ENCODE measurements around the gene PRPF40A. TPM values are rescaled to one million over a fixed set of nuclear protein-coding genes. Genes with fewer than 3 reads are reported as not detected.

Gene PRPF40A
- total and polyA plus RNA-seq, 9 of the 15 experiments (the other 6 are each of a cell fraction or from before 2014, with no cell fraction given) = 168 to 304 (median 264) TPM

DNA sequence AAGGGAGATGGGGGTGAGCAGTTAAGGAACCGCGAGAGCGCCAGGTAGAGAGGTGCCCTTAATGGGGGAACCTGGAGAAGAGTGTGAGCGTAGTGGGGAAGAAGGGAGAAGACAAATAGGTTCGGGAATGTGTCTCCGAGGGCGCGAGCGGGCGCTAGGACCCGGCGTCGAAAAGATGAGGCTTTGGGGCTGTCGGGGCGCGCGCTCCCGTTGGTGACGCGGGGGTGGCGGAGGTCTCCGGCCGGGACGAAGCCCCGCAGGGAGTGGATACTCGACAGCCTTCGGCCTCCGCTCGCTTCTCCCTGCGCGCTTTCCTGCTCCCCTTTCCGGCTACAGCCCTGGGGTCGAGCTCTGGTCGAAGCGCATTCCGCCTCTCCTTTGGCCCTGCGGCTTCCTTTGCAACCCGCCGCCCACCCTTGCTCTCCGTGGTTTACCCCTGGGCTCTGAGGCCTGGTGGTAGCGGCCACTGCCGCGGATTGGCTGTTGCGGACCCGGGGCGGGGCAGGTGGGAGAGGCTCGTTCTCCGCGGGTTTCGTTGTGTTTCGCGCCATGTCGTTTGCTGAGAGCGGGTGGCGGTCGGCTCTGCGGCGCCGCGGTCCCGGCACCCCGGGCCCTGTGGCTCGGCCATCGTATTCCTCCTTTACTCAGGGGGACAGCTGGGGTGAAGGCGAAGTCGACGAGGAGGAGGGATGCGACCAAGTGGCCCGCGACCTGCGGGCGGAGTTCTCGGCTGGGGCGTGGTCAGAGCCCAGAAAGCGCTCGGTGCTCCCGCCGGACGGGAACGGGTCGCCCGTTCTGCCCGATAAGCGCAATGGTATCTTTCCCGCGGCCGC is 1.0 kb upstream of the PRPF40A start, which contains the start of gene ARL6IP6 (continued):
- TF ChIP-seq PRMT5 (CRISPR knock-in tag; IDR thresholded peaks at IDR 0.05) (0 out of 2 replicates have a peak, but pooled peaks have one; percentile 71), TAL1 (IDR thresholded peaks at IDR 0.05) (peak; percentile 32; the same call in 1 of the 2 replicates), TAF15 (IDR thresholded peaks at IDR 0.05; ENCODE audit: low read depth, low read length) (no peak), ASH1L (IDR thresholded peaks at IDR 0.05; ENCODE audit: borderline replicate concordance, low read depth, partially characterized antibody) (peak; percentile 88), KLF16 (IDR thresholded peaks at IDR 0.05) (0 out of 2 replicates have a peak, but pooled peaks have one; percentile 11), ZKSCAN3 (CRISPR knock-in tag; IDR thresholded peaks at IDR 0.05) (no peak), RFX5 (IDR thresholded peaks at IDR 0.05; ENCODE audit: low read depth, low read length) (no peak), EP400 (IDR thresholded peaks at IDR 0.05) (peak; percentile 91), ZC3H11A (IDR thresholded peaks at IDR 0.05; ENCODE audit: low read depth, low read length) (no peak; the same call in 1 of the 2 replicates), SP1 (CRISPR knock-in tag; IDR thresholded peaks at IDR 0.05) (peak; percentile 90)
- TF ChIP-seq, protein P1, sequence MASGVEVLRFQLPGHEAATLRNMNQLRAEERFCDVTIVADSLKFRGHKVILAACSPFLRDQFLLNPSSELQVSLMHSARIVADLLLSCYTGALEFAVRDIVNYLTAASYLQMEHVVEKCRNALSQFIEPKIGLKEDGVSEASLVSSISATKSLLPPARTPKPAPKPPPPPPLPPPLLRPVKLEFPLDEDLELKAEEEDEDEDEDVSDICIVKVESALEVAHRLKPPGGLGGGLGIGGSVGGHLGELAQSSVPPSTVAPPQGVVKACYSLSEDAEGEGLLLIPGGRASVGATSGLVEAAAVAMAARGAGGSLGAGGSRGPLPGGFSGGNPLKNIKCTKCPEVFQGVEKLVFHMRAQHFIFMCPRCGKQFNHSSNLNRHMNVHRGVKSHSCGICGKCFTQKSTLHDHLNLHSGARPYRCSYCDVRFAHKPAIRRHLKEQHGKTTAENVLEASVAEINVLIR (CRISPR knock-in tag; IDR thresholded peaks at IDR 0.05) = peak; percentile 73
- TF ChIP-seq, protein P2, sequence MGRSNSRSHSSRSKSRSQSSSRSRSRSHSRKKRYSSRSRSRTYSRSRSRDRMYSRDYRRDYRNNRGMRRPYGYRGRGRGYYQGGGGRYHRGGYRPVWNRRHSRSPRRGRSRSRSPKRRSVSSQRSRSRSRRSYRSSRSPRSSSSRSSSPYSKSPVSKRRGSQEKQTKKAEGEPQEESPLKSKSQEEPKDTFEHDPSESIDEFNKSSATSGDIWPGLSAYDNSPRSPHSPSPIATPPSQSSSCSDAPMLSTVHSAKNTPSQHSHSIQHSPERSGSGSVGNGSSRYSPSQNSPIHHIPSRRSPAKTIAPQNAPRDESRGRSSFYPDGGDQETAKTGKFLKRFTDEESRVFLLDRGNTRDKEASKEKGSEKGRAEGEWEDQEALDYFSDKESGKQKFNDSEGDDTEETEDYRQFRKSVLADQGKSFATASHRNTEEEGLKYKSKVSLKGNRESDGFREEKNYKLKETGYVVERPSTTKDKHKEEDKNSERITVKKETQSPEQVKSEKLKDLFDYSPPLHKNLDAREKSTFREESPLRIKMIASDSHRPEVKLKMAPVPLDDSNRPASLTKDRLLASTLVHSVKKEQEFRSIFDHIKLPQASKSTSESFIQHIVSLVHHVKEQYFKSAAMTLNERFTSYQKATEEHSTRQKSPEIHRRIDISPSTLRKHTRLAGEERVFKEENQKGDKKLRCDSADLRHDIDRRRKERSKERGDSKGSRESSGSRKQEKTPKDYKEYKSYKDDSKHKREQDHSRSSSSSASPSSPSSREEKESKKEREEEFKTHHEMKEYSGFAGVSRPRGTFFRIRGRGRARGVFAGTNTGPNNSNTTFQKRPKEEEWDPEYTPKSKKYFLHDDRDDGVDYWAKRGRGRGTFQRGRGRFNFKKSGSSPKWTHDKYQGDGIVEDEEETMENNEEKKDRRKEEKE (IDR thresholded peaks at IDR 0.05; ENCODE audit: borderline replicate concordance in 1 of 2, control insufficient read depth in 1 of 2, low read depth in 2 of 2, low read length in 1 of 2) = peak in 1 of 2 experiments; percentile 96; a peak in 2 of 4 replicates
- TF ChIP-seq, protein P3, sequence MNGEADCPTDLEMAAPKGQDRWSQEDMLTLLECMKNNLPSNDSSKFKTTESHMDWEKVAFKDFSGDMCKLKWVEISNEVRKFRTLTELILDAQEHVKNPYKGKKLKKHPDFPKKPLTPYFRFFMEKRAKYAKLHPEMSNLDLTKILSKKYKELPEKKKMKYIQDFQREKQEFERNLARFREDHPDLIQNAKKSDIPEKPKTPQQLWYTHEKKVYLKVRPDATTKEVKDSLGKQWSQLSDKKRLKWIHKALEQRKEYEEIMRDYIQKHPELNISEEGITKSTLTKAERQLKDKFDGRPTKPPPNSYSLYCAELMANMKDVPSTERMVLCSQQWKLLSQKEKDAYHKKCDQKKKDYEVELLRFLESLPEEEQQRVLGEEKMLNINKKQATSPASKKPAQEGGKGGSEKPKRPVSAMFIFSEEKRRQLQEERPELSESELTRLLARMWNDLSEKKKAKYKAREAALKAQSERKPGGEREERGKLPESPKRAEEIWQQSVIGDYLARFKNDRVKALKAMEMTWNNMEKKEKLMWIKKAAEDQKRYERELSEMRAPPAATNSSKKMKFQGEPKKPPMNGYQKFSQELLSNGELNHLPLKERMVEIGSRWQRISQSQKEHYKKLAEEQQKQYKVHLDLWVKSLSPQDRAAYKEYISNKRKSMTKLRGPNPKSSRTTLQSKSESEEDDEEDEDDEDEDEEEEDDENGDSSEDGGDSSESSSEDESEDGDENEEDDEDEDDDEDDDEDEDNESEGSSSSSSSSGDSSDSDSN (IDR thresholded peaks at IDR 0.05; ENCODE audit: borderline replicate concordance in 1 of 2, low read depth in 2 of 2, low read length in 2 of 2) = peak; percentile 80 to 95; a peak in 2 of 4 replicates
- TF ChIP-seq, protein P4, sequence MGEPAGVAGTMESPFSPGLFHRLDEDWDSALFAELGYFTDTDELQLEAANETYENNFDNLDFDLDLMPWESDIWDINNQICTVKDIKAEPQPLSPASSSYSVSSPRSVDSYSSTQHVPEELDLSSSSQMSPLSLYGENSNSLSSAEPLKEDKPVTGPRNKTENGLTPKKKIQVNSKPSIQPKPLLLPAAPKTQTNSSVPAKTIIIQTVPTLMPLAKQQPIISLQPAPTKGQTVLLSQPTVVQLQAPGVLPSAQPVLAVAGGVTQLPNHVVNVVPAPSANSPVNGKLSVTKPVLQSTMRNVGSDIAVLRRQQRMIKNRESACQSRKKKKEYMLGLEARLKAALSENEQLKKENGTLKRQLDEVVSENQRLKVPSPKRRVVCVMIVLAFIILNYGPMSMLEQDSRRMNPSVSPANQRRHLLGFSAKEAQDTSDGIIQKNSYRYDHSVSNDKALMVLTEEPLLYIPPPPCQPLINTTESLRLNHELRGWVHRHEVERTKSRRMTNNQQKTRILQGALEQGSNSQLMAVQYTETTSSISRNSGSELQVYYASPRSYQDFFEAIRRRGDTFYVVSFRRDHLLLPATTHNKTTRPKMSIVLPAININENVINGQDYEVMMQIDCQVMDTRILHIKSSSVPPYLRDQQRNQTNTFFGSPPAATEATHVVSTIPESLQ (CRISPR knock-in tag; IDR thresholded peaks at IDR 0.05) = peak; percentile 87; the same call in 1 of the 2 replicates
- TF ChIP-seq, protein P5, sequence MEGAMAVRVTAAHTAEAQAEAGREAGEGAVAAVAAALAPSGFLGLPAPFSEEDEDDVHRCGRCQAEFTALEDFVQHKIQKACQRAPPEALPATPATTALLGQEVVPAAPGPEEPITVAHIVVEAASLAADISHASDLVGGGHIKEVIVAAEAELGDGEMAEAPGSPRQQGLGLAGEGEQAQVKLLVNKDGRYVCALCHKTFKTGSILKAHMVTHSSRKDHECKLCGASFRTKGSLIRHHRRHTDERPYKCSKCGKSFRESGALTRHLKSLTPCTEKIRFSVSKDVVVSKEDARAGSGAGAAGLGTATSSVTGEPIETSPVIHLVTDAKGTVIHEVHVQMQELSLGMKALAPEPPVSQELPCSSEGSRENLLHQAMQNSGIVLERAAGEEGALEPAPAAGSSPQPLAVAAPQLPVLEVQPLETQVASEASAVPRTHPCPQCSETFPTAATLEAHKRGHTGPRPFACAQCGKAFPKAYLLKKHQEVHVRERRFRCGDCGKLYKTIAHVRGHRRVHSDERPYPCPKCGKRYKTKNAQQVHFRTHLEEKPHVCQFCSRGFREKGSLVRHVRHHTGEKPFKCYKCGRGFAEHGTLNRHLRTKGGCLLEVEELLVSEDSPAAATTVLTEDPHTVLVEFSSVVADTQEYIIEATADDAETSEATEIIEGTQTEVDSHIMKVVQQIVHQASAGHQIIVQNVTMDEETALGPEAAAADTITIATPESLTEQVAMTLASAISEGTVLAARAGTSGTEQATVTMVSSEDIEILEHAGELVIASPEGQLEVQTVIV (CRISPR knock-in tag; IDR thresholded peaks at IDR 0.05; ENCODE audit: borderline replicate concordance) = no peak
